Measurements from ENCODE around the gene SLC23A2.

- TF ChIP-seq REST (IDR thresholded peaks at IDR 0.05; ENCODE audit: low read depth) = no peak
- no peak for TF ChIP-seq RAD21 (IDR thresholded peaks at IDR 0.05; ENCODE audit: low read depth)
- TF ChIP-seq, protein P1, sequence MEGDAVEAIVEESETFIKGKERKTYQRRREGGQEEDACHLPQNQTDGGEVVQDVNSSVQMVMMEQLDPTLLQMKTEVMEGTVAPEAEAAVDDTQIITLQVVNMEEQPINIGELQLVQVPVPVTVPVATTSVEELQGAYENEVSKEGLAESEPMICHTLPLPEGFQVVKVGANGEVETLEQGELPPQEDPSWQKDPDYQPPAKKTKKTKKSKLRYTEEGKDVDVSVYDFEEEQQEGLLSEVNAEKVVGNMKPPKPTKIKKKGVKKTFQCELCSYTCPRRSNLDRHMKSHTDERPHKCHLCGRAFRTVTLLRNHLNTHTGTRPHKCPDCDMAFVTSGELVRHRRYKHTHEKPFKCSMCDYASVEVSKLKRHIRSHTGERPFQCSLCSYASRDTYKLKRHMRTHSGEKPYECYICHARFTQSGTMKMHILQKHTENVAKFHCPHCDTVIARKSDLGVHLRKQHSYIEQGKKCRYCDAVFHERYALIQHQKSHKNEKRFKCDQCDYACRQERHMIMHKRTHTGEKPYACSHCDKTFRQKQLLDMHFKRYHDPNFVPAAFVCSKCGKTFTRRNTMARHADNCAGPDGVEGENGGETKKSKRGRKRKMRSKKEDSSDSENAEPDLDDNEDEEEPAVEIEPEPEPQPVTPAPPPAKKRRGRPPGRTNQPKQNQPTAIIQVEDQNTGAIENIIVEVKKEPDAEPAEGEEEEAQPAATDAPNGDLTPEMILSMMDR (IDR thresholded peaks at IDR 0.05 in 2 of 3, conservative IDR thresholded peaks at IDR 0.05 in 1 of 3; ENCODE audit: borderline replicate concordance in 1 of 3, insufficient read depth in 1 of 3, low read depth in 2 of 3, low read length in 2 of 3) = no peak
- TF ChIP-seq EZH2 (IDR thresholded peaks at IDR 0.05) = no peak
Observed at GRCh38 chr20:4853757-4854560, 147.4 kb downstream of the SLC23A2 start.
